PFSK-1 (cell line): Measurements from ENCODE around the gene RPS6KC1.

Experiments used
- SIN3A ChIP-seq: IDR thresholded peaks from 2 replicates; pipeline ENCODE4 v1.6.1; 2012; ENCODE audit warnings: mild to moderate bottlenecking, low read length, moderate library complexity, borderline replicate concordance; ENCODE audit not compliant: insufficient read depth
- TAF1 ChIP-seq: IDR thresholded peaks from 2 replicates; pipeline ENCODE4 v1.6.1; 2012; ENCODE audit warnings: low read length, control low read depth, borderline replicate concordance; ENCODE audit not compliant: insufficient read depth

GRCh38 chr1:213070406-213070805 lies 19.4 kb downstream of the RPS6KC1 start:
- TF ChIP-seq SIN3A (no peak), TAF1 (no peak)
